ENCODE results near the gene RAB39A.

The RAB39A gene

GRCh38 chr11:107996006-107996776 lies 67.9 kb downstream of the RAB39A start:
- no peak for TF ChIP-seq GATA1 (IDR thresholded peaks at IDR 0.05; ENCODE audit: low read depth, low read length)
- TF ChIP-seq POLR2A (IDR thresholded peaks at IDR 0.05; ENCODE audit: low read length) = no peak
- peak; percentile 8 to 29 for DNase-seq

- TF ChIP-seq POLR2A (IDR thresholded peaks at IDR 0.05; ENCODE audit: low read length) (no peak), GATA1 (IDR thresholded peaks at IDR 0.05; ENCODE audit: low read depth, low read length) (no peak)
- no peak for DNase-seq
Measured at GRCh38 chr11:107998761-107999160, 70.5 kb downstream of the RAB39A start.

- TF ChIP-seq GATA1 (IDR thresholded peaks at IDR 0.05; ENCODE audit: low read depth, low read length) (no peak), POLR2A (IDR thresholded peaks at IDR 0.05; ENCODE audit: low read length) (no peak)
Measured at GRCh38 chr11:107999759-108000455, 71.7 kb downstream of the RAB39A start.

GRCh38 chr11:108002476-108002875 lies 74.2 kb downstream of the RAB39A start:
- no peak for DNase-seq
- TF ChIP-seq GATA1 (IDR thresholded peaks at IDR 0.05; ENCODE audit: low read depth, low read length) (no peak), POLR2A (IDR thresholded peaks at IDR 0.05; ENCODE audit: low read length) (no peak)

More at GRCh38 chr11:107999759-108000455, 71.7 kb downstream of the RAB39A start:
- DNase-seq = peak; percentile 63 to 66

GRCh38 chr11:108003623-108004022 lies 75.4 kb downstream of the RAB39A start:
- no peak for TF ChIP-seq GATA1 (IDR thresholded peaks at IDR 0.05; ENCODE audit: low read depth, low read length)
- TF ChIP-seq POLR2A (IDR thresholded peaks at IDR 0.05; ENCODE audit: low read length) = no peak
- DNase-seq = no peak

GRCh38 chr11:108007819-108008218 lies 79.6 kb downstream of the RAB39A start:
- TF ChIP-seq GATA1 (IDR thresholded peaks at IDR 0.05; ENCODE audit: low read depth, low read length) (no peak), POLR2A (IDR thresholded peaks at IDR 0.05; ENCODE audit: low read length) (no peak)
- DNase-seq = no peak

- TF ChIP-seq POLR2A (IDR thresholded peaks at IDR 0.05; ENCODE audit: low read length) (peak; percentile 90), GATA1 (IDR thresholded peaks at IDR 0.05; ENCODE audit: low read depth, low read length) (no peak)
- peak; percentile 92 to 95 for DNase-seq
Measured at GRCh38 chr11:108008656-108009496, 80.6 kb downstream of the RAB39A start, which contains the start of gene CUL5. Gene CUL5 (plus strand): TSS chr11:108008898. CDS start chr11:108009349, 451 bp downstream.

GRCh38 chr11:108009497-108010370 lies 81.5 kb downstream of the RAB39A start:
- peak; percentile 55 to 66 for DNase-seq

GRCh38 chr11:108012139-108012725 lies 84.0 kb downstream of the RAB39A start:
- DNase-seq = no peak
- no peak for TF ChIP-seq GATA1 (IDR thresholded peaks at IDR 0.05; ENCODE audit: low read depth, low read length)
- TF ChIP-seq POLR2A (IDR thresholded peaks at IDR 0.05; ENCODE audit: low read length) = no peak

More at GRCh38 chr11:108009497-108010370, 81.5 kb downstream of the RAB39A start:
- TF ChIP-seq POLR2A (IDR thresholded peaks at IDR 0.05; ENCODE audit: low read length) (no peak), GATA1 (IDR thresholded peaks at IDR 0.05; ENCODE audit: low read depth, low read length) (no peak)

Measured in erythroblast (primary cell).